Measurements from ENCODE around the gene ACD. TPM values are rescaled to one million over a fixed set of nuclear protein-coding genes. Genes with fewer than 3 reads are reported as not detected.

ACD gene
- total RNA-seq, 1 experiment from 2014 or later, result 44.0 TPM

DNA sequence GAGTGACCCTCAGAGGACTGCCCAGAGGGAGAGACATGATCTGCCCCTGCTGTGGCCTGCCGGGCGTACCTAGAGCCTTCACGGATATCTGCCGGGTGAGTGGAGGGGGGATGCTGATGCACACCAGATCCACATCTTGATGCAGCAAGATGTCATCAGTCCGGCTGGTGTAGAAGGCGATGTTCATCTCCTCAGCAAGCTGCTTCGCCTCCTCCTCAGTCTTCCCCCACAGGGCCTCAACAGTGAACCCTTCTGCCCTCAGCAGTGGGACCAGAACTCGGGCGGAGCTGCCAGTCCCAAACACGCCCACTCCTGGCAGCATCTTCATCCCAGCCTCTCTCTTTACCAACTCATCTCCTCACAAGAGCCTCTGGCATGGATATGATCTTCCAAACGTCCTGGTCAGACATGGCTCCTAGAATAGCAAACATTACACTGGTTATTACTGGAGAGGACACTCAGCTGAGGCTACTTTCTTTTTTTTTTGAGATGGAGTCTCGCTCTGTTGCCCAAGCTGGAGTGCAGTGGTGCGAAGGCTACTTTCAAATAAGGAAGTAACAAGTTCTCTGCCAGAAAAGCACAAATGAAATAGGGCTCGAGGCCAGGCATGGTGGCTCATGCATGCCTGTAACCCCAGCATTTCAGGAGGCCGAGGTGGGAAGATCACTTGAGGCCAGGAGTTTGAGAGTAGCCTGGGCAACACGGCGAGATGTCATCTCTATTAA lies 25.5 kb upstream of the ACD start:
- Mint-ChIP-seq H3K27me3 (ENCODE audit: unreplicated experiment) (no peaks in the 10 kb centered on the region), H3K27ac (ENCODE audit: unreplicated experiment) (no peak overlapping the region), H3K4me1 (ENCODE audit: low read depth, unreplicated experiment) (no peaks in the 10 kb centered on the region), H3K36me3 (ENCODE audit: insufficient read depth, unreplicated experiment) (peaks cover 9% of the 10 kb centered on the region), H3K9me3 (ENCODE audit: low read depth, unreplicated experiment) (no peaks in the 10 kb centered on the region), H3K4me3 (ENCODE audit: low read depth, unreplicated experiment) (no peak overlapping the region)
- intact Hi-C loops (cut with micrococcal nuclease; ENCODE audit: unreplicated experiment), result no loop called here
- TF ChIP-seq CTCF (IDR thresholded peaks at IDR 0.05; ENCODE audit: unreplicated experiment), result no peak
- no TSS peak for BruUV-seq (replicated peaks)
- CTCF ChIA-PET, result no interaction called here
- no peak for DNase-seq

GRCh38 chr16:67683767-67684166 lies 23.7 kb upstream of the ACD start:
- H3K27me3 Mint-ChIP-seq (ENCODE audit: unreplicated experiment), result no peaks in the 10 kb centered on the region
- intact Hi-C loops (cut with micrococcal nuclease; ENCODE audit: unreplicated experiment), result no loop called here
- no peak for DNase-seq
- no peak overlapping the region for H3K4me3 Mint-ChIP-seq (ENCODE audit: low read depth, unreplicated experiment)
- TF ChIP-seq CTCF (IDR thresholded peaks at IDR 0.05; ENCODE audit: unreplicated experiment), result no peak
- no peak overlapping the region for H3K27ac Mint-ChIP-seq (ENCODE audit: unreplicated experiment)
- peaks cover 9% of the 10 kb centered on the region for H3K36me3 Mint-ChIP-seq (ENCODE audit: insufficient read depth, unreplicated experiment)
- H3K4me1 Mint-ChIP-seq (ENCODE audit: low read depth, unreplicated experiment), result no peaks in the 10 kb centered on the region
- H3K9me3 Mint-ChIP-seq (ENCODE audit: low read depth, unreplicated experiment), result no peaks in the 10 kb centered on the region
- CTCF ChIA-PET, result interaction anchor here (0.6 kb wide), 1 partner anchor 208 kb away, joined by 4 read pairs; no protein-coding TSS in a partner anchor
- BruUV-seq (replicated peaks), result no TSS peak

DNA sequence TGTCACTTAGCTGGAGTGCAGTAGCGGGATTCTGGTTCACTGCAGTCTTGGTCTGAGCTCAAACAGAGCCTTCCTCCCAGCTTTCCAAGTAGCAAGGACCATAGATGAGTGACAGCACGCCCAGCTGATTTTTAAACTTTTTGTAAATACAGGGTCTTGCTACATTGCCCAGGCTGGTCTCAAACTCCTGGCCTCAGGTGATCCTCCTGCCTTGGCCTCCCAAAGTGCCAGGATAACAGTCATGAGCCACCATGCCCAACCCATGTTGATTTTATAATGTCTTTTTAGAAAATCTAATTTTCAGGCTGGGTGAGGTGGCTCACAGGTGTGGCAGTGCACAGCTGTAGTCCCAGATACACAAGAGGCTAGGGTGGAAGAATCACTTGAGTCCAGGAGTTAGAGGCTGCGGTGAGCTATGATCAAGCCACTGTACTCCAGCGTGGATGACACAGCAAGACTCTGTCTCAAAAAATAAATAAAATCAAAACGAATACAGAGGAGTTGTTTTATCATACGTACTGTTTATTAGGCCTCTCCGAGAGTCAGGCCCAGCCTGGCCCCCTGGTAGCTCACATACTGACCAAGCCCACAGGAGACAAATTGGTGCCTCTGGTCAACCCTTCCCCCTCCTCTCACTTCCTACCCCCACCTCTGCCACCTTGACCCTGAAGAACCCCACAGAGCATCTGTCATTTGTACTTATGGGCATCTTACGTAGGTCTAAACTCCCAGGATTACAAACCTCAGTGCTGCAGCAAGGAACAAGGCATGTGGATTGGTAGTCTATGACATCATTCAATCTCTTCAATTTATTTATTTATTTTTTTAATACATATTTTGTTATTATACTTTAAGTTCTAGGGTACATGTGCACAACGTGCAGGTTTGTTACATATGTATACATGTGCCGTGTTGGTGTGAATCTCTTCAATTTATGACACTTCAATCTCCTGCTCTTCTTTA lies 20.2 kb upstream of the ACD start:
- Mint-ChIP-seq H3K9me3 (ENCODE audit: low read depth, unreplicated experiment) (no peaks in the 10 kb centered on the region), H3K27ac (ENCODE audit: unreplicated experiment) (no peak overlapping the region)

More for the DNA sequence above, 20.2 kb upstream of the ACD start:
- intact Hi-C loops (cut with micrococcal nuclease; ENCODE audit: unreplicated experiment), result no loop called here
- Mint-ChIP-seq H3K27me3 (ENCODE audit: unreplicated experiment) (no peaks in the 10 kb centered on the region), H3K4me3 (ENCODE audit: low read depth, unreplicated experiment) (no peak overlapping the region), H3K36me3 (ENCODE audit: insufficient read depth, unreplicated experiment) (peaks cover 6% of the 10 kb centered on the region), H3K4me1 (ENCODE audit: low read depth, unreplicated experiment) (no peaks in the 10 kb centered on the region)
- TF ChIP-seq CTCF (IDR thresholded peaks at IDR 0.05; ENCODE audit: unreplicated experiment), result no peak
- no peak for DNase-seq
- CTCF ChIA-PET, result interaction anchor here (1.0 kb wide), 1 partner anchor 20 kb away, joined by 4 read pairs; the partner anchor contains the start of gene ACD
- BruUV-seq (replicated peaks), result no TSS peak

Data from Calu3 (cell line).